HG02885 (cell line): ENCODE results near the gene MGMT.
A peak's percentile ranks its signal among the peaks of the same experiment; 100 is the strongest.
"Not testable (repeated sequence)": the region's sequence is repeated elsewhere in the genome, so short reads cannot be mapped to it uniquely, and the experiment has no call there.

Source experiments
- ATAC-seq: cut with Tn5 transposase; IDR thresholded peaks from one replicate; pipeline ENCODE4 v1.9.1; 2021; ENCODE audit warnings: mild to moderate bottlenecking; ENCODE audit not compliant: unreplicated experiment, poor library complexity

Gene MGMT

GRCh38 chr10:129466703-129467358 is at the start of gene MGMT:
Gene MGMT, plus strand, starts transcription at chr10:129467241.
- ATAC-seq: peak; percentile 92

GRCh38 chr10:129417870-129418269 is 49.2 kb upstream of the MGMT start:
- ATAC-seq: no peak

GRCh38 chr10:129418496-129419225 is 48.4 kb upstream of the MGMT start:
- no peak for ATAC-seq

- no peak for ATAC-seq
Observed at GRCh38 chr10:129419397-129419796, 47.6 kb upstream of the MGMT start.

GRCh38 chr10:129421399-129422010 is 45.5 kb upstream of the MGMT start:
- ATAC-seq: no peak

- no peak for ATAC-seq
Observed at GRCh38 chr10:129424978-129425377, 42.1 kb upstream of the MGMT start.

- ATAC-seq: no peak
Observed at GRCh38 chr10:129426606-129427005, 40.4 kb upstream of the MGMT start.

GRCh38 chr10:129433266-129433665 is 33.8 kb upstream of the MGMT start:
- ATAC-seq: no peak

GRCh38 chr10:129435724-129436123 is 31.3 kb upstream of the MGMT start:
- ATAC-seq: not testable (repeated sequence)

GRCh38 chr10:129438024-129438423 is 29.0 kb upstream of the MGMT start:
- ATAC-seq: no peak

- ATAC-seq: no peak
Observed at GRCh38 chr10:129440247-129440646, 26.8 kb upstream of the MGMT start.

GRCh38 chr10:129440722-129441316 is 26.2 kb upstream of the MGMT start:
- no peak for ATAC-seq

- ATAC-seq: no peak
Observed at GRCh38 chr10:129441372-129442009, 25.6 kb upstream of the MGMT start.

GRCh38 chr10:129442866-129443265 is 24.2 kb upstream of the MGMT start:
- ATAC-seq: no peak

- no peak for ATAC-seq
Observed at GRCh38 chr10:129444359-129444758, 22.7 kb upstream of the MGMT start.

- ATAC-seq: no peak
Observed at GRCh38 chr10:129445436-129446182, 21.4 kb upstream of the MGMT start.

GRCh38 chr10:129446183-129446581 is 20.9 kb upstream of the MGMT start:
- no peak for ATAC-seq

GRCh38 chr10:129447486-129447885 is 19.6 kb upstream of the MGMT start:
- no peak for ATAC-seq

- ATAC-seq: no peak
Observed at GRCh38 chr10:129448086-129448485, 19.0 kb upstream of the MGMT start.

GRCh38 chr10:129448539-129448938 is 18.5 kb upstream of the MGMT start:
- no peak for ATAC-seq
